Pons (tissue), 1 donor: ENCODE data around the gene ARHGEF19.
"Not testable (repeated sequence)": the region's sequence is repeated elsewhere in the genome, so short reads cannot be mapped to it uniquely, and the experiment has no call there.

Experiments used
- DNase-seq: peaks from one replicate; pipeline ENCODE4 v3.0.0-alpha.2; 2016; ENCODE audit warnings: low spot score

Gene ARHGEF19

GRCh38 chr1:16180291-16180824, 32.1 kb downstream of the ARHGEF19 start:
- no peak for DNase-seq

- DNase-seq = no peak
Observed at GRCh38 chr1:16178596-16179497, 33.6 kb downstream of the ARHGEF19 start.

- no peak for DNase-seq
Observed at GRCh38 chr1:16177306-16177705, 35.1 kb downstream of the ARHGEF19 start.

GRCh38 chr1:16176653-16177052, 35.8 kb downstream of the ARHGEF19 start:
- no peak for DNase-seq

GRCh38 chr1:16175610-16176553, 36.6 kb downstream of the ARHGEF19 start:
- DNase-seq = peak; percentile 71

- DNase-seq = no peak
Observed at GRCh38 chr1:16174886-16175598, 37.4 kb downstream of the ARHGEF19 start.

- no peak for DNase-seq
Observed at GRCh38 chr1:16174261-16174868, 38.1 kb downstream of the ARHGEF19 start.

GRCh38 chr1:16173447-16174260, 38.8 kb downstream of the ARHGEF19 start:
- no peak for DNase-seq

GRCh38 chr1:16172964-16173446, 39.4 kb downstream of the ARHGEF19 start:
- DNase-seq = no peak

GRCh38 chr1:16172218-16172830, 40.1 kb downstream of the ARHGEF19 start:
- no peak for DNase-seq

- DNase-seq = no peak
Observed at GRCh38 chr1:16171314-16172151, 40.9 kb downstream of the ARHGEF19 start.

- DNase-seq = no peak
Observed at GRCh38 chr1:16170283-16170673, 42.2 kb downstream of the ARHGEF19 start.

- DNase-seq = no peak
Observed at GRCh38 chr1:16168622-16169360, 43.7 kb downstream of the ARHGEF19 start.

GRCh38 chr1:16168144-16168495, 44.3 kb downstream of the ARHGEF19 start:
- not testable (repeated sequence) for DNase-seq

- no peak for DNase-seq
Observed at GRCh38 chr1:16167331-16168143, 44.9 kb downstream of the ARHGEF19 start.

GRCh38 chr1:16166117-16166516, 46.3 kb downstream of the ARHGEF19 start:
- DNase-seq = no peak

GRCh38 chr1:16165548-16165947, 46.9 kb downstream of the ARHGEF19 start:
- no peak for DNase-seq

- DNase-seq = no peak
Observed at GRCh38 chr1:16165073-16165364, 47.4 kb downstream of the ARHGEF19 start.
